A549 (cell line): ENCODE data around the gene GPR137B.

Source experiments
- CTCF ChIP-seq: fragments of >200 bp; sonication (Bioruptor Twin); formaldehyde crosslinking; IDR thresholded peaks from 3 replicates; pipeline ENCODE4 v1.5.1; 2016
- HDAC2 ChIP-seq: fragments of 200-600 bp; sonication (generic); IDR thresholded peaks from 2 replicates; pipeline ENCODE4 v1.6.1; 2016
- MAX ChIP-seq: IDR thresholded peaks from 2 replicates; pipeline ENCODE4 v1.6.1; 2012
- POLR2A ChIP-seq: IDR thresholded peaks from 2 replicates; pipeline ENCODE4 v1.6.1; 2012; ENCODE audit warnings: mild to moderate bottlenecking, low read length
- RAD21 ChIP-seq, 2 experiments: fragments of >200 bp in 1 of 2; sonication (Bioruptor Twin) in 1 of 2; formaldehyde crosslinking in 1 of 2; IDR thresholded peaks in 1 of 2; conservative IDR thresholded peaks in 1 of 2; 2 replicates in 1 of 2; 3 replicates in 1 of 2; pipeline ENCODE4 v1.6.1; 2012 to 2018; ENCODE audit warnings: inconsistent platforms in 1 of 2
- RCOR1 ChIP-seq: fragments of 150-350 bp; IDR thresholded peaks from 2 replicates; pipeline ENCODE4 v1.6.1; 2014; ENCODE audit warnings: antibody characterized with exemption, low read length, low read depth
- SMC3 ChIP-seq: fragments of >200 bp; sonication (Bioruptor Twin); formaldehyde crosslinking; IDR thresholded peaks from 3 replicates; pipeline ENCODE4 v1.6.1; 2018; ENCODE audit warnings: inconsistent platforms
- ZFP36 ChIP-seq: fragments of 450-650 bp; IDR thresholded peaks from 2 replicates; pipeline ENCODE4 v1.6.1; 2014; ENCODE audit warnings: borderline replicate concordance; ENCODE audit not compliant: partially characterized antibody

- TF ChIP-seq CTCF (no peak), POLR2A (no peak), MAX (no peak), SMC3 (no peak), HDAC2 (no peak), ZFP36 (no peak), RAD21 (conservative IDR thresholded peaks at IDR 0.05 in 1 of 2, IDR thresholded peaks at IDR 0.05 in 1 of 2) (no peak), RCOR1 (no peak)
These were observed 50.8 kb downstream of the GPR137B start for GRCh38 chr1:236193184-236193583.
